Stimulated activated naive CD4-positive, alpha-beta T cell (primary cell): ENCODE results near the gene KRTAP5-1.

Experiments
- DNase-seq, 6 experiments: peaks; one replicate each; lab custom pipeline; 2025; lab: John Stamatoyannopoulos, UW

The KRTAP5-1 gene

DNA sequence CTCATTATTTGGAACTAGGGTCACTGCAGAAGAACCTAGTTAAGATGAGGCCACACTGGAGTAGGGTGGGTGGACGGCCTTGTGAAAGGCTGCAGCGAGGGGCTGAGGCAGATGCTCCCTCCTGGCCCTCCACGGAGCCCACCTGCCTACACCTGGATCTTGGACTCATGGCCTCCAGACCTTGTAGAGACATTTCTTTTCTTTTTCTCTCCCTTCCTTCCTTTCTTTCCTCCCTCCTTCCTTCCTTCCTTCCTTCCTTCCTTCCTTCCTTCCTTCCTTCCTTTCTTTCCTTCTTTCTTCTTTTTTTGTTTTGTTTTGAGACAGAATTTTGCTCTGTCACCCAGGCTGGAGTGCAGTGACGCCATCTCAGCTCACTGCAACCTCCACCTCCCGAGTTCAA lies 39.7 kb downstream of the KRTAP5-1 start:
- no peak for DNase-seq

DNA sequence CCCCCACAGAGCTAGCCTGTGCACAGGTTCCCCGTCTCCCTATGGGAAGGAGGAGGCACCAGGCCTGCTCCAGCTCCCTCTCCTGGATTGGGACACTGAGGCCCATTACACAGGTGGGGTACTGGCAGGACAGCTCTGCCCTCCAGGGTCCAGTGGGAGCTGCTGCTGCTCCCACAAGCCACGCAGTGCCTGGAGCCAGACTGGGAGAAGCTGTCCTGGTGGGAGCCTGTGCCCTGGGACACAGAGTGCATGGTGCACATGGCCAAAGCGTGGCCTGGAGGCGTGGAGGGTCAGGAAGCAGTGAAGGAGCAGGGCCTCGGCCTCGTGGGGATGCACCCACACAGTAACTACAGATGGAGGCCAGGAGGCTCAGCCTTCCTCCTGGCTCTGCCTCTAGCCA lies 40.5 kb downstream of the KRTAP5-1 start:
- no peak for DNase-seq

DNA sequence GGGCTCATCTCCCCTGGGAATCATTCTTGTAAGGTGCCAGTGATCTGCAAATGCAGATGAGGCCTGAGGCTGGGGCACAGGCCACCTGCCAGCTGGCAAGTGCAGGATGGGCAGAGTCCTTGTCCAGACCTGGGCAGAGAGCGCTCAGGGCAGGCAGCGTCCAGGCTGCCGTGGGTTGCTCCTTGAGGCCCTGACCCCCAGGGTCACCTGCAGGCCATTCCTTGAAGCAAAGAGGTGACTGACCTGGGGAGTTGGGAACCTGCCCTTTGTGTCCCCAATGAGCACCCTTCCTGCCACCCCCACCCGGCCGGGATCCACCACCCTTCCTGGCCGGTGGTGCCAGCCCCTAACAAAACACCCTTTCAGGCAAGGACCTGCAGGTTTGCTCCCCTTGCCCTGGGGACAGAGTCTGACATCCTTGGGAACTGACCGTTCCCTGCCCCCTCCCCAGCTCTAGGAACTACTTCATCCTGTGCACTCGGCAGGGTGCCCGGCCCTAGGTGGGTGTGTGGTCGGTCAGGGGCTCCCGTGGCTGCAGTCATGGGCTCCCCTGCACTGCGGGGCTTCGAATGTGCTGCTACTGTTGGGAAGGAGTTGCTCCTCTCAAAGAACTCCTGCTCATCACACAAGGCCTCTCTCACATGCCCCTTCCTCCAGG lies 41.3 kb downstream of the KRTAP5-1 start:
- no peak for DNase-seq

DNA sequence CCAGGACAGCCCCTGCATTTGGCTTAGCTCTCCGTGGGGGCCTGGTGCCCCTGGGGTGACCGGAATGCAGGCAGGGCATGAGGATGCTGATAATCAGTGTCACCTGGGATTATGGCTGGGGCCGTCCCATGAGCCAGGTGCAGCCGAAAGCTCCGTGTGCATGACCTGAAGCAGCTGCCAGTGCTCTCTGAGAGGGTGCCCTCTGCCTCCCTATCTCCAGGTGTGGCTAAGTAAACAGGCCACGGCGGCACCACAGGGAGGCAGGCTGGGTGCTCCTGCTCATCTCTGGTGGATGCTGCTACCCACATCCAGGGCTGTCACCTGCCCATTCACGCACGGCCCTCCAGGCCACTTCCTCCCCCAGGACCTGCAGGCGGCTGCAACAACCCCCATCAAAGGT lies 42.8 kb downstream of the KRTAP5-1 start:
- DNase-seq = no peak

DNA sequence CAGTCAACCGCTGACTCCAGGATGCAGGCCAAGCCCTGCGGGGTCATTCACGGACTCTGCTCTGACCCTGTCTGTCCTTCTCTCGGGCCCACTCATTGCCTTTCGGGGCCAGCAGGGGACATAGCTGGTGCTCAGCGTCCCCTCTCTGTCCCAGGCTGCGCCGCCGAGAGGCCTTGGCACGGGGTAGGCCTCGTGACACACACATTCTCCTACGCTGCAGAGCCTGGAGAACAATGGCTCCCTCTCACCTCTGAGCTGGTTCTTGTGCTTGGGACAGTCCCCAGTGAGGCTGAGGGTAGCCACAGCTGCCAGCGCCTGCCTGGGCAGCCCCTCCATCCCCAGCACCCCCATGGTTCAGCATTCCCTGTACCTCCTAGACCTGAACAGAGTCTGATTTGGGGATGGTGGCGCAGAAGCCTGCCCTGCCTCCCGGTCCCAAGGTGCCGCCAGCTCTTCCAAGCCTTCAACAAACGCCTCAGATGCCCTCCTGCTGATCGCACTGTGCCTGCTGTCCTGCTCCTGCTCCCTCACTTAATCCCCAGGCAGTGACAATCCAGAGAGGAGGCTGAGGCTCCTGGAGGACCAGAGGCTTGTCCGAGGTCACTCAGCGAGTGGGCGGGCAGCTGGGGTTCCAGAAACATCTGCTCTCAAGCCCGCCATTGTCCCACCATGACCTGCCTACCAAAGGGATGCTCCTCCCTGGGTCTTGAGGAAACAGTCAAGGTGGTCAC lies 43.4 kb downstream of the KRTAP5-1 start:
- DNase-seq = no peak

DNA sequence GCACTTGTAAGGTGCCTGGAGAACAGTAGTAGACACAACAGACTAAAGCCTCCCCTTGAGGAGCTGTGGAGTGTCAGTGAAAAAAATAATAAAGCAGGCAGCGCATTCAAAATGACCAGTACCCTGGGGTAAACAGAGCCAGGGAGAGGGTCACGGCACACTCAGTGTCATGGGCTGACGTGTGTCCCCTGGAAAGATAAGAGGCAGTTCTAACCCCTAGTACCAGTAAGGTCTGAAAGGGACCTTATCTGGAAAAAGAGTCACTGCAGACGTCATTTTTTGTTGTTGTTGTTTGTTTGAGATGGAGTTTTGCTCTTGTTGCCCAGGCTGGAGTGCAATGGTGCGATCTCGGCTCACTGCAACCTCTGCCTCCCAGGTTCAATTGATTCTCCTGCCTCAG lies 45.0 kb downstream of the KRTAP5-1 start:
- no peak for DNase-seq

DNA sequence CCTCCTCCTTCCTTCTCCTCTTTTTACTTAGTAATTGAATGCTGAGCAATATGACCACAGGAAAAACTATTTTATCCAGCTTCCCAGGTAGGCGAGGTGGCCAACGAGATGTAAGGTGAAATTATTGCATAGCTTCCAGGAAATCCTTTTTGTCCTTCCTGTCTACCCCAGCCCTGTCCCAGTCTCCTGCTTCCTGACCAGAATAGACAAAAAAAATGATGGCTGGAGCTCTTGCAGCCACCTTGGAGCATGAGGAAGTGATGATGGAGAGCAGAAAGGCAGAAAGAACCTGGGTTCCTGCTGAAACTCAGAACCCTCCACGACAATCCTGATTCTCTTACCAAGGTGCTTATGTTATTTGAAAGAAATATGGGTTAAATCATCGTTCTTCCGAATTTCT lies 46.9 kb downstream of the KRTAP5-1 start:
- no peak for DNase-seq

DNA sequence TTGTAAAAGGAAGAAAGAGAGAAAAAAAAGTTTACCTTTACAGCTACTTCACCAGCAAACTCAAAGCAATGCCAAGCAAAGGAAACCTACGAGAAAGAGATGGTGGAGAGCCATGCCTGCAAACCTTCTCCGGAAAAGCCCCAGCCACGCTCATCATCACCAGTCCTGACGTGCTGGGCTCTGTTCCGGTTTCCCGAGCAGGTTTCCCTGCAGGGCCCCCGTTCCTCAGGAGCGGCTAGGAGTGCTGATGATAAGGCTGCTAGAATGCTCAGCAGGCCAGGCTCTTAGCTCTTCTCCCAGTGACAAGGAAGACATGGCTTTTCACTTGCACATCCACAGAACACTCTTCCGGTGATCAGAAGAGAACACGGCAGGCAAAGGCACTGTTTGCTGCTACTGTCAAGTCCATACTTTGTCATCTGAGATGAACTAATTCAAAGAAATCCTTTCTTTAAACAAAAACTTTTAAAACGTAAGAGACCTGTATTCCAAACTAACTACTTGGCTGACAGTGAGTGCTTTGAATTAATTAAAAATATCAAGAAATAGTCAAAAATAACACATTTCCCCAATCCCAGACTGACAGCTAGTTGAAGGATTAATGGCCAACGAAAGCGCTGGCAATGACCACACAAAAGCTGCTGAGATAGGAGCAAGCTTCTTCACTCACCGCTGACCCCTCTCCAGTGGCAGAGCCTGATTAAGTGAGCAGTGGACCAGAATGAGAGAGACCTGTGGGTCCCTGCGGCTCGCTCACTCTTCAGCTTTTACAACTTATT lies 48.8 kb downstream of the KRTAP5-1 start:
- DNase-seq = no peak

DNA sequence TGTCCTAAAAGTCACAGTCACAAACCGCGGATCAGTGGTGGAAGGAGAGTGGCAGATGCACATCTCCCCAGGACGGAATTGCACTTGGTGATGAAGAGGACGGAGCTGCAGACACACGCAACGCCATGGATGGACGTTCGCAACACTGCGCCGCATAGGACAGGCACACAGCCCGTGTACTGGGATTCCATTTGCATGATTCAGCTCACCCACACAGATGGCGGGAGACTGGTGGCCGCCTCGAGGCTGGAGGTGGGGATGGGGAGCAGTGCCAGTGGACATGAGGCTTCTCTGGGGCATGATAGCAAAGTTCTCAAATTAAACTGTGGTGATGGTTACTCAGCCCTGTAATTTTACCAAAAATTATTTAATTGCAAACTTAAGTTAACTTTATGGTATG lies 50.4 kb downstream of the KRTAP5-1 start:
- no peak for DNase-seq
